ENCODE measurements around the gene SUCO. TPM values are rescaled to one million over a fixed set of nuclear protein-coding genes. Genes with fewer than 3 reads are reported as not detected.
"Not testable (repeated sequence)": the region's sequence is repeated elsewhere in the genome, so short reads cannot be mapped to it uniquely, and the experiment has no call there.

Gene SUCO
- total RNA-seq, 1 donor from 2014 or later: 68.9 TPM

- not testable (repeated sequence) for H3K9me3 ChIP-seq (ENCODE audit: control insufficient read depth in 3 of 3, low read length in 3 of 3); H3K9ac ChIP-seq (ENCODE audit: low read depth in 1 of 3, low read length in 3 of 3); H3K4me3 ChIP-seq (ENCODE audit: low read length in 3 of 3); H3K27me3 ChIP-seq (ENCODE audit: control insufficient read depth in 3 of 3, insufficient read depth in 3 of 3, low read length in 3 of 3); H3K4me1 ChIP-seq (ENCODE audit: control insufficient read depth in 3 of 3, insufficient read depth in 3 of 3, low read length in 3 of 3); H3K36me3 ChIP-seq (ENCODE audit: control insufficient read depth in 3 of 3, insufficient read depth in 3 of 3, low read length in 3 of 3); H3K27ac ChIP-seq (ENCODE audit: low read depth, low read length)
These were observed 87.7 kb downstream of the SUCO start for GRCh38 chr1:172620603-172621002.

GRCh38 chr1:172622541-172622940 lies 89.6 kb downstream of the SUCO start:
- Histone ChIP-seq H3K27ac (ENCODE audit: low read depth, low read length) (no peak overlapping the region), H3K36me3 (ENCODE audit: control insufficient read depth in 3 of 3, insufficient read depth in 3 of 3, low read length in 3 of 3) (no peaks in the 10 kb centered on the region), H3K9me3 (ENCODE audit: control insufficient read depth in 3 of 3, low read length in 3 of 3) (peaks cover 0 to 4% (median 0%) of the 10 kb centered on the region in 3 donors), H3K27me3 (ENCODE audit: control insufficient read depth in 3 of 3, insufficient read depth in 3 of 3, low read length in 3 of 3) (no peaks in the 10 kb centered on the region), H3K4me3 (ENCODE audit: low read length in 3 of 3) (no peak overlapping the region), H3K4me1 (ENCODE audit: control insufficient read depth in 3 of 3, insufficient read depth in 3 of 3, low read length in 3 of 3) (no peaks in the 10 kb centered on the region), H3K9ac (ENCODE audit: low read depth in 1 of 3, low read length in 3 of 3) (no peak overlapping the region)

- Histone ChIP-seq H3K9me3 (ENCODE audit: control insufficient read depth in 3 of 3, low read length in 3 of 3) (peaks cover 0 to 4% (median 0%) of the 10 kb centered on the region in 3 donors), H3K27ac (ENCODE audit: low read depth, low read length) (no peak overlapping the region), H3K9ac (ENCODE audit: low read depth in 1 of 3, low read length in 3 of 3) (no peak overlapping the region), H3K36me3 (ENCODE audit: control insufficient read depth in 3 of 3, insufficient read depth in 3 of 3, low read length in 3 of 3) (no peaks in the 10 kb centered on the region), H3K4me1 (ENCODE audit: control insufficient read depth in 3 of 3, insufficient read depth in 3 of 3, low read length in 3 of 3) (no peaks in the 10 kb centered on the region), H3K27me3 (ENCODE audit: control insufficient read depth in 3 of 3, insufficient read depth in 3 of 3, low read length in 3 of 3) (no peaks in the 10 kb centered on the region), H3K4me3 (ENCODE audit: low read length in 3 of 3) (no peak overlapping the region)
These were observed 90.8 kb downstream of the SUCO start for GRCh38 chr1:172623748-172624147.

GRCh38 chr1:172626845-172627244 lies 93.9 kb downstream of the SUCO start:
- no peaks in the 10 kb centered on the region for H3K4me1 ChIP-seq (ENCODE audit: control insufficient read depth in 3 of 3, insufficient read depth in 3 of 3, low read length in 3 of 3)
- H3K36me3 ChIP-seq (ENCODE audit: control insufficient read depth in 3 of 3, insufficient read depth in 3 of 3, low read length in 3 of 3): no peaks in the 10 kb centered on the region
- no peak overlapping the region for H3K9ac ChIP-seq (ENCODE audit: low read depth in 1 of 3, low read length in 3 of 3)
- H3K27me3 ChIP-seq (ENCODE audit: control insufficient read depth in 3 of 3, insufficient read depth in 3 of 3, low read length in 3 of 3): no peaks in the 10 kb centered on the region
- H3K27ac ChIP-seq (ENCODE audit: low read depth, low read length): no peak overlapping the region
- peaks cover 0 to 1% (median 0%) of the 10 kb centered on the region in 3 donors for H3K9me3 ChIP-seq (ENCODE audit: control insufficient read depth in 3 of 3, low read length in 3 of 3)
- no peak overlapping the region for H3K4me3 ChIP-seq (ENCODE audit: low read length in 3 of 3)

- H3K9ac ChIP-seq (ENCODE audit: low read depth in 1 of 3, low read length in 3 of 3): no peak overlapping the region
- H3K36me3 ChIP-seq (ENCODE audit: control insufficient read depth in 3 of 3, insufficient read depth in 3 of 3, low read length in 3 of 3): no peaks in the 10 kb centered on the region
- H3K9me3 ChIP-seq (ENCODE audit: control insufficient read depth in 3 of 3, low read length in 3 of 3): peaks cover 0 to 3% (median 2%) of the 10 kb centered on the region in 3 donors
- H3K27ac ChIP-seq (ENCODE audit: low read depth, low read length): no peak overlapping the region
- H3K27me3 ChIP-seq (ENCODE audit: control insufficient read depth in 3 of 3, insufficient read depth in 3 of 3, low read length in 3 of 3): no peaks in the 10 kb centered on the region
- no peaks in the 10 kb centered on the region for H3K4me1 ChIP-seq (ENCODE audit: control insufficient read depth in 3 of 3, insufficient read depth in 3 of 3, low read length in 3 of 3)
- no peak overlapping the region for H3K4me3 ChIP-seq (ENCODE audit: low read length in 3 of 3)
These were observed 94.8 kb downstream of the SUCO start for GRCh38 chr1:172627702-172628101.

GRCh38 chr1:172628401-172628800 lies 95.5 kb downstream of the SUCO start:
- H3K36me3 ChIP-seq (ENCODE audit: control insufficient read depth in 3 of 3, insufficient read depth in 3 of 3, low read length in 3 of 3): no peaks in the 10 kb centered on the region
- peaks cover 0 to 3% (median 2%) of the 10 kb centered on the region in 3 donors for H3K9me3 ChIP-seq (ENCODE audit: control insufficient read depth in 3 of 3, low read length in 3 of 3)
- H3K27me3 ChIP-seq (ENCODE audit: control insufficient read depth in 3 of 3, insufficient read depth in 3 of 3, low read length in 3 of 3): no peaks in the 10 kb centered on the region
- H3K9ac ChIP-seq (ENCODE audit: low read depth in 1 of 3, low read length in 3 of 3): no peak overlapping the region
- no peaks in the 10 kb centered on the region for H3K4me1 ChIP-seq (ENCODE audit: control insufficient read depth in 3 of 3, insufficient read depth in 3 of 3, low read length in 3 of 3)
- no peak overlapping the region for H3K4me3 ChIP-seq (ENCODE audit: low read length in 3 of 3)
- H3K27ac ChIP-seq (ENCODE audit: low read depth, low read length): no peak overlapping the region

GRCh38 chr1:172629170-172629569 lies 96.2 kb downstream of the SUCO start:
- no peak overlapping the region for H3K4me3 ChIP-seq (ENCODE audit: low read length in 3 of 3)
- peaks cover 0 to 3% (median 2%) of the 10 kb centered on the region in 3 donors for H3K9me3 ChIP-seq (ENCODE audit: control insufficient read depth in 3 of 3, low read length in 3 of 3)
- H3K9ac ChIP-seq (ENCODE audit: low read depth in 1 of 3, low read length in 3 of 3): no peak overlapping the region
- H3K27ac ChIP-seq (ENCODE audit: low read depth, low read length): no peak overlapping the region
- no peaks in the 10 kb centered on the region for H3K27me3 ChIP-seq (ENCODE audit: control insufficient read depth in 3 of 3, insufficient read depth in 3 of 3, low read length in 3 of 3)
- no peaks in the 10 kb centered on the region for H3K4me1 ChIP-seq (ENCODE audit: control insufficient read depth in 3 of 3, insufficient read depth in 3 of 3, low read length in 3 of 3)
- H3K36me3 ChIP-seq (ENCODE audit: control insufficient read depth in 3 of 3, insufficient read depth in 3 of 3, low read length in 3 of 3): no peaks in the 10 kb centered on the region

GRCh38 chr1:172629638-172630037 lies 96.7 kb downstream of the SUCO start:
- H3K9me3 ChIP-seq (ENCODE audit: control insufficient read depth in 3 of 3, low read length in 3 of 3): peaks cover 0 to 3% (median 2%) of the 10 kb centered on the region in 3 donors
- H3K27me3 ChIP-seq (ENCODE audit: control insufficient read depth in 3 of 3, insufficient read depth in 3 of 3, low read length in 3 of 3): no peaks in the 10 kb centered on the region
- no peak overlapping the region for H3K27ac ChIP-seq (ENCODE audit: low read depth, low read length)
- H3K36me3 ChIP-seq (ENCODE audit: control insufficient read depth in 3 of 3, insufficient read depth in 3 of 3, low read length in 3 of 3): no peaks in the 10 kb centered on the region
- H3K4me3 ChIP-seq (ENCODE audit: low read length in 3 of 3): no peak overlapping the region
- no peaks in the 10 kb centered on the region for H3K4me1 ChIP-seq (ENCODE audit: control insufficient read depth in 3 of 3, insufficient read depth in 3 of 3, low read length in 3 of 3)
- H3K9ac ChIP-seq (ENCODE audit: low read depth in 1 of 3, low read length in 3 of 3): no peak overlapping the region

- no peak overlapping the region for H3K9ac ChIP-seq (ENCODE audit: low read depth in 1 of 3, low read length in 3 of 3)
- no peak overlapping the region for H3K27ac ChIP-seq (ENCODE audit: low read depth, low read length)
- H3K4me3 ChIP-seq (ENCODE audit: low read length in 3 of 3): no peak overlapping the region
- H3K4me1 ChIP-seq (ENCODE audit: control insufficient read depth in 3 of 3, insufficient read depth in 3 of 3, low read length in 3 of 3): no peaks in the 10 kb centered on the region
- H3K9me3 ChIP-seq (ENCODE audit: control insufficient read depth in 3 of 3, low read length in 3 of 3): peaks cover 0 to 3% (median 2%) of the 10 kb centered on the region in 3 donors
- no peaks in the 10 kb centered on the region for H3K36me3 ChIP-seq (ENCODE audit: control insufficient read depth in 3 of 3, insufficient read depth in 3 of 3, low read length in 3 of 3)
- H3K27me3 ChIP-seq (ENCODE audit: control insufficient read depth in 3 of 3, insufficient read depth in 3 of 3, low read length in 3 of 3): no peaks in the 10 kb centered on the region
These were observed 97.3 kb downstream of the SUCO start for GRCh38 chr1:172630056-172630818.

GRCh38 chr1:172630868-172631267 lies 97.9 kb downstream of the SUCO start:
- H3K36me3 ChIP-seq (ENCODE audit: control insufficient read depth in 3 of 3, insufficient read depth in 3 of 3, low read length in 3 of 3): no peaks in the 10 kb centered on the region
- no peaks in the 10 kb centered on the region for H3K27me3 ChIP-seq (ENCODE audit: control insufficient read depth in 3 of 3, insufficient read depth in 3 of 3, low read length in 3 of 3)
- peaks cover 0 to 3% (median 2%) of the 10 kb centered on the region in 3 donors for H3K9me3 ChIP-seq (ENCODE audit: control insufficient read depth in 3 of 3, low read length in 3 of 3)
- no peaks in the 10 kb centered on the region for H3K4me1 ChIP-seq (ENCODE audit: control insufficient read depth in 3 of 3, insufficient read depth in 3 of 3, low read length in 3 of 3)
- no peak overlapping the region for H3K9ac ChIP-seq (ENCODE audit: low read depth in 1 of 3, low read length in 3 of 3)
- no peak overlapping the region for H3K4me3 ChIP-seq (ENCODE audit: low read length in 3 of 3)
- no peak overlapping the region for H3K27ac ChIP-seq (ENCODE audit: low read depth, low read length)
